A549 (cell line): Measurements from ENCODE around the gene THSD7A.

ENCODE experiments used
- BCL3 ChIP-seq: fragments of >200 bp; sonication (Bioruptor Twin); formaldehyde crosslinking; IDR thresholded peaks from 3 replicates; pipeline ENCODE4 v1.6.1; 2016
- CBX8 ChIP-seq: fragments of 200-600 bp; sonication (generic); IDR thresholded peaks from 2 replicates; pipeline ENCODE4 v1.6.1; 2016
- CTCF ChIP-seq: fragments of >200 bp; sonication (Bioruptor Twin); formaldehyde crosslinking; IDR thresholded peaks from 3 replicates; pipeline ENCODE4 v1.5.1; 2016
- HOXA7 ChIP-seq: fragments of 250-450 bp; sonication (Bioruptor Pico); IDR thresholded peaks from 2 replicates; pipeline ENCODE4 v1.5.0; 2020; ENCODE audit warnings: mild to moderate bottlenecking, moderate library complexity
- KDM1A ChIP-seq: fragments of 200-600 bp; sonication (generic); IDR thresholded peaks from 2 replicates; pipeline ENCODE4 v1.6.1; 2016; ENCODE audit warnings: low read depth, mild to moderate bottlenecking
- NR3C1 ChIP-seq: fragments of >200 bp; sonication (Bioruptor Twin); formaldehyde crosslinking; IDR thresholded peaks from 3 replicates; pipeline ENCODE4 v1.6.1; 2017
- PHF8 ChIP-seq: fragments of 200-600 bp; sonication (generic); IDR thresholded peaks from 2 replicates; pipeline ENCODE4 v1.6.1; 2016; ENCODE audit warnings: low read depth, mild to moderate bottlenecking, antibody characterized with exemption, moderate library complexity, borderline replicate concordance
- POLR2A ChIP-seq: IDR thresholded peaks from 2 replicates; pipeline ENCODE4 v1.6.1; 2012; ENCODE audit warnings: mild to moderate bottlenecking, low read length
- RAD21 ChIP-seq, 2 experiments: fragments of >200 bp in 1 of 2; sonication (Bioruptor Twin) in 1 of 2; formaldehyde crosslinking in 1 of 2; IDR thresholded peaks in 1 of 2; conservative IDR thresholded peaks in 1 of 2; 2 replicates in 1 of 2; 3 replicates in 1 of 2; pipeline ENCODE4 v1.6.1; 2012 to 2018; ENCODE audit warnings: inconsistent platforms in 1 of 2
- RARB ChIP-seq: fragments of 250-450 bp; sonication (Bioruptor Pico); IDR thresholded peaks from 2 replicates; pipeline ENCODE4 v1.8.0; 2021; ENCODE audit warnings: mild to moderate bottlenecking, moderate library complexity
- RCOR1 ChIP-seq: fragments of 150-350 bp; IDR thresholded peaks from 2 replicates; pipeline ENCODE4 v1.6.1; 2014; ENCODE audit warnings: antibody characterized with exemption, low read length, low read depth
- TF ChIP-seq, protein P1 (sequence below): fragments of 200-600 bp; sonication (generic); IDR thresholded peaks from 2 replicates; pipeline ENCODE4 v1.6.1; 2016; ENCODE audit warnings: antibody characterized with exemption, mild to moderate bottlenecking, moderate library complexity

DNA sequence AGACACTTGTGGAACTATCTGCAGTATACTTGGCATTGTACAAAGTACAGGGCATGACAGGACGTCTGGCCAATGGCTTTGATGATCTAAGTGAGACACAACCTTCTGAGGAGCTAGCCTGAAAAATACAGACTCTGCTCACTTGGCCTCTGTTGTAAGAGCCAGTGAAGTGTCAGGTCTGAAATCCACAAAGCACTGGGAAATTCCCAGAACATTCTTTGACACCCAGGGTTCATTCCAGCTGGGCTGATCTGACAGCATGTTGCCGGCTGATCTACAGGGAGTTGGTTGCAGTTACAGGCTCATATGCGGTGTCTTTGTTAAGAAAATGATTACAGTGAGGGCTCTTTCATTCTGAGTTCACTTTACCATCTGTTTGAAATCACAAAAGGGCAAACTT lies 503.7 kb downstream of the THSD7A start:
- TF ChIP-seq NR3C1, result no peak
- no peak for TF ChIP-seq KDM1A
- no peak for TF ChIP-seq CTCF
- no peak for TF ChIP-seq POLR2A
- no peak for TF ChIP-seq HOXA7
- TF ChIP-seq RARB (CRISPR knock-in tag), result no peak
- TF ChIP-seq, protein P1, sequence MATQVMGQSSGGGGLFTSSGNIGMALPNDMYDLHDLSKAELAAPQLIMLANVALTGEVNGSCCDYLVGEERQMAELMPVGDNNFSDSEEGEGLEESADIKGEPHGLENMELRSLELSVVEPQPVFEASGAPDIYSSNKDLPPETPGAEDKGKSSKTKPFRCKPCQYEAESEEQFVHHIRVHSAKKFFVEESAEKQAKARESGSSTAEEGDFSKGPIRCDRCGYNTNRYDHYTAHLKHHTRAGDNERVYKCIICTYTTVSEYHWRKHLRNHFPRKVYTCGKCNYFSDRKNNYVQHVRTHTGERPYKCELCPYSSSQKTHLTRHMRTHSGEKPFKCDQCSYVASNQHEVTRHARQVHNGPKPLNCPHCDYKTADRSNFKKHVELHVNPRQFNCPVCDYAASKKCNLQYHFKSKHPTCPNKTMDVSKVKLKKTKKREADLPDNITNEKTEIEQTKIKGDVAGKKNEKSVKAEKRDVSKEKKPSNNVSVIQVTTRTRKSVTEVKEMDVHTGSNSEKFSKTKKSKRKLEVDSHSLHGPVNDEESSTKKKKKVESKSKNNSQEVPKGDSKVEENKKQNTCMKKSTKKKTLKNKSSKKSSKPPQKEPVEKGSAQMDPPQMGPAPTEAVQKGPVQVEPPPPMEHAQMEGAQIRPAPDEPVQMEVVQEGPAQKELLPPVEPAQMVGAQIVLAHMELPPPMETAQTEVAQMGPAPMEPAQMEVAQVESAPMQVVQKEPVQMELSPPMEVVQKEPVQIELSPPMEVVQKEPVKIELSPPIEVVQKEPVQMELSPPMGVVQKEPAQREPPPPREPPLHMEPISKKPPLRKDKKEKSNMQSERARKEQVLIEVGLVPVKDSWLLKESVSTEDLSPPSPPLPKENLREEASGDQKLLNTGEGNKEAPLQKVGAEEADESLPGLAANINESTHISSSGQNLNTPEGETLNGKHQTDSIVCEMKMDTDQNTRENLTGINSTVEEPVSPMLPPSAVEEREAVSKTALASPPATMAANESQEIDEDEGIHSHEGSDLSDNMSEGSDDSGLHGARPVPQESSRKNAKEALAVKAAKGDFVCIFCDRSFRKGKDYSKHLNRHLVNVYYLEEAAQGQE, result no peak
- TF ChIP-seq PHF8, result no peak
- TF ChIP-seq CBX8, result no peak
- TF ChIP-seq RAD21 (conservative IDR thresholded peaks at IDR 0.05 in 1 of 2, IDR thresholded peaks at IDR 0.05 in 1 of 2), result no peak
- TF ChIP-seq RCOR1, result no peak
- no peak for TF ChIP-seq BCL3
